HUES48 (cell line): ENCODE data around the gene KAZN.

Experiments
- H3K27ac ChIP-seq: one replicate; pipeline ENCODE4 v1.7.0; 2013; ENCODE audit warnings: low read depth, low read length, inconsistent platforms
- H3K27me3 ChIP-seq: 2 replicates; pipeline ENCODE4 v1.6.1; 2013; ENCODE audit warnings: mild to moderate bottlenecking, low read length; ENCODE audit not compliant: control insufficient read depth, insufficient read depth
- H3K36me3 ChIP-seq: 2 replicates; pipeline ENCODE4 v1.6.1; 2013; ENCODE audit warnings: low read length; ENCODE audit not compliant: control insufficient read depth, insufficient read depth
- H3K4me1 ChIP-seq: 2 replicates; pipeline ENCODE4 v1.6.1; 2013; ENCODE audit warnings: mild to moderate bottlenecking, low read length; ENCODE audit not compliant: control insufficient read depth, insufficient read depth
- H3K4me3 ChIP-seq: 2 replicates; pipeline ENCODE4 v1.5.1; 2013; ENCODE audit warnings: mild to moderate bottlenecking, low read depth, low read length
- H3K9ac ChIP-seq: 2 replicates; pipeline ENCODE4 v1.6.1; 2013; ENCODE audit warnings: mild to moderate bottlenecking, low read depth, low read length, moderate library complexity
- H3K9me3 ChIP-seq: 2 replicates; pipeline ENCODE4 v1.6.1; 2013; ENCODE audit warnings: low read length; ENCODE audit not compliant: control insufficient read depth, insufficient read depth

Gene KAZN

GRCh38 chr1:15096293-15096692 lies 497.8 kb downstream of the KAZN start:
- Histone ChIP-seq H3K4me1 (0 out of 2 replicates have a peak, but pooled peaks cover 5% of the 10 kb centered on the region), H3K4me3 (no peak overlapping the region), H3K27ac (no peak overlapping the region), H3K9me3 (no peaks in the 10 kb centered on the region), H3K27me3 (peaks cover 3% of the 10 kb centered on the region), H3K36me3 (no peaks in the 10 kb centered on the region), H3K9ac (no peak overlapping the region)

GRCh38 chr1:15098176-15099125 lies 500.0 kb downstream of the KAZN start:
- Histone ChIP-seq H3K9ac (no peak overlapping the region), H3K9me3 (no peaks in the 10 kb centered on the region), H3K27me3 (peaks cover 9% of the 10 kb centered on the region)

GRCh38 chr1:15099441-15100120 lies 501.1 kb downstream of the KAZN start:
- Histone ChIP-seq H3K9ac (no peak overlapping the region), H3K4me3 (no peak overlapping the region)

More at GRCh38 chr1:15098176-15099125, 500.0 kb downstream of the KAZN start:
- no peak overlapping the region for H3K27ac ChIP-seq
- H3K4me1 ChIP-seq, result 0 out of 2 replicates have a peak, but pooled peaks cover 5% of the 10 kb centered on the region
- H3K4me3 ChIP-seq, result no peak overlapping the region
- H3K36me3 ChIP-seq, result no peaks in the 10 kb centered on the region

GRCh38 chr1:15100121-15100879 lies 501.8 kb downstream of the KAZN start:
- H3K9me3 ChIP-seq, result no peaks in the 10 kb centered on the region
- H3K4me1 ChIP-seq, result 0 out of 2 replicates have a peak, but pooled peaks cover 5% of the 10 kb centered on the region
- H3K36me3 ChIP-seq, result no peaks in the 10 kb centered on the region
- peaks cover 9% of the 10 kb centered on the region for H3K27me3 ChIP-seq
- no peak overlapping the region for H3K4me3 ChIP-seq
- H3K27ac ChIP-seq, result no peak overlapping the region
- no peak overlapping the region for H3K9ac ChIP-seq

More at GRCh38 chr1:15099441-15100120, 501.1 kb downstream of the KAZN start:
- 0 out of 2 replicates have a peak, but pooled peaks cover 5% of the 10 kb centered on the region for H3K4me1 ChIP-seq
- no peak overlapping the region for H3K27ac ChIP-seq
- no peaks in the 10 kb centered on the region for H3K36me3 ChIP-seq
- H3K27me3 ChIP-seq, result peaks cover 9% of the 10 kb centered on the region
- no peaks in the 10 kb centered on the region for H3K9me3 ChIP-seq

GRCh38 chr1:15100880-15101760 lies 502.6 kb downstream of the KAZN start:
- Histone ChIP-seq H3K27me3 (peaks cover 9% of the 10 kb centered on the region), H3K9ac (no peak overlapping the region), H3K27ac (no peak overlapping the region), H3K4me1 (0 out of 2 replicates have a peak, but pooled peaks cover 5% of the 10 kb centered on the region), H3K36me3 (no peaks in the 10 kb centered on the region), H3K4me3 (no peak overlapping the region), H3K9me3 (no peaks in the 10 kb centered on the region)

GRCh38 chr1:15101801-15102200 lies 503.3 kb downstream of the KAZN start:
- Histone ChIP-seq H3K9me3 (no peaks in the 10 kb centered on the region), H3K27me3 (peaks cover 9% of the 10 kb centered on the region), H3K9ac (no peak overlapping the region), H3K27ac (no peak overlapping the region), H3K4me3 (no peak overlapping the region), H3K4me1 (0 out of 2 replicates have a peak, but pooled peaks cover 5% of the 10 kb centered on the region), H3K36me3 (no peaks in the 10 kb centered on the region)

- no peak overlapping the region for H3K9ac ChIP-seq
- H3K4me1 ChIP-seq, result 0 out of 2 replicates have a peak, but pooled peaks cover 6% of the 10 kb centered on the region
- no peak overlapping the region for H3K27ac ChIP-seq
- peaks cover 9% of the 10 kb centered on the region for H3K27me3 ChIP-seq
- no peaks in the 10 kb centered on the region for H3K36me3 ChIP-seq
- H3K4me3 ChIP-seq, result no peak overlapping the region
- no peaks in the 10 kb centered on the region for H3K9me3 ChIP-seq
Measured at GRCh38 chr1:15102646-15103045, 504.2 kb downstream of the KAZN start.

GRCh38 chr1:15103211-15103610 lies 504.7 kb downstream of the KAZN start:
- Histone ChIP-seq H3K4me1 (peaks cover 11% of the 10 kb centered on the region; the same call in 1 of the 2 replicates), H3K36me3 (no peaks in the 10 kb centered on the region), H3K9ac (no peak overlapping the region), H3K27me3 (peaks cover 9% of the 10 kb centered on the region), H3K4me3 (no peak overlapping the region), H3K9me3 (no peaks in the 10 kb centered on the region), H3K27ac (no peak overlapping the region)

- Histone ChIP-seq H3K27ac (no peak overlapping the region), H3K4me3 (no peak overlapping the region), H3K36me3 (no peaks in the 10 kb centered on the region), H3K27me3 (peaks cover 9% of the 10 kb centered on the region), H3K9ac (no peak overlapping the region), H3K4me1 (peaks cover 13% of the 10 kb centered on the region; the same call in 1 of the 2 replicates), H3K9me3 (no peaks in the 10 kb centered on the region)
Measured at GRCh38 chr1:15103906-15104305, 505.4 kb downstream of the KAZN start.

- H3K27me3 ChIP-seq, result peaks cover 9% of the 10 kb centered on the region
- no peak overlapping the region for H3K27ac ChIP-seq
- peaks cover 13% of the 10 kb centered on the region; the same call in 1 of the 2 replicates for H3K4me1 ChIP-seq
- no peaks in the 10 kb centered on the region for H3K9me3 ChIP-seq
- H3K9ac ChIP-seq, result no peak overlapping the region
- H3K36me3 ChIP-seq, result no peaks in the 10 kb centered on the region
- no peak overlapping the region for H3K4me3 ChIP-seq
Measured at GRCh38 chr1:15104768-15105167, 506.3 kb downstream of the KAZN start.
